Trophoblast cell (in vitro differentiated cells and primary cell): ENCODE results near the gene CMC1.

Experiments used
- DNase-seq, 2 donors: peaks; one replicate each; pipeline ENCODE4 v3.0.0-alpha.2; 2016
- H2AFZ ChIP-seq: 2 replicates; pipeline ENCODE4 v1.6.1; 2013; ENCODE audit warnings: low read length, moderate library complexity, mild to moderate bottlenecking; ENCODE audit not compliant: insufficient read depth, poor library complexity
- H2AK5ac ChIP-seq: 2 replicates; pipeline ENCODE4 v1.6.1; 2013; ENCODE audit warnings: mild to moderate bottlenecking, low read length
- H2BK120ac ChIP-seq: 2 replicates; pipeline ENCODE4 v1.6.1; 2013; ENCODE audit warnings: low read length, mild to moderate bottlenecking, moderate library complexity; ENCODE audit not compliant: insufficient read depth, poor library complexity
- H2BK12ac ChIP-seq: 2 replicates; pipeline ENCODE4 v1.6.1; 2013; ENCODE audit warnings: mild to moderate bottlenecking, low read length, moderate library complexity
- H2BK5ac ChIP-seq: 2 replicates; pipeline ENCODE4 v1.6.1; 2013; ENCODE audit warnings: low read length, low read depth, moderate library complexity, mild to moderate bottlenecking; ENCODE audit not compliant: poor library complexity
- H3K14ac ChIP-seq: 2 replicates; pipeline ENCODE4 v1.6.1; 2013; ENCODE audit warnings: mild to moderate bottlenecking, low read length
- H3K18ac ChIP-seq: 2 replicates; pipeline ENCODE4 v1.6.1; 2013; ENCODE audit warnings: mild to moderate bottlenecking, low read length
- H3K23ac ChIP-seq: 2 replicates; pipeline ENCODE4 v1.6.1; 2013; ENCODE audit warnings: low read length
- H3K27ac ChIP-seq: 2 replicates; pipeline ENCODE4 v1.5.1; 2013; ENCODE audit warnings: low read depth, mild to moderate bottlenecking, inconsistent platforms, low read length, moderate library complexity
- H3K27me3 ChIP-seq: 2 replicates; pipeline ENCODE4 v1.6.1; 2013; ENCODE audit warnings: inconsistent platforms, mild to moderate bottlenecking, low read length, moderate library complexity; ENCODE audit not compliant: insufficient read depth
- H3K36me3 ChIP-seq, 2 experiments: 1 replicate in 1 of 2; 2 replicates in 1 of 2; pipeline ENCODE4 v1.6.1; 2013; ENCODE audit warnings: low read length in 2 of 2, mild to moderate bottlenecking in 2 of 2, moderate library complexity in 1 of 2; ENCODE audit not compliant: insufficient read depth in 2 of 2, control insufficient read depth in 1 of 2
- H3K4ac ChIP-seq: 2 replicates; pipeline ENCODE4 v1.6.1; 2013; ENCODE audit warnings: low read depth, mild to moderate bottlenecking, low read length, moderate library complexity
- H3K4me1 ChIP-seq, 2 experiments: 1 replicate in 1 of 2; 2 replicates in 1 of 2; pipeline ENCODE4 v1.6.1; 2013; ENCODE audit warnings: low read length in 2 of 2, mild to moderate bottlenecking in 2 of 2, moderate library complexity in 1 of 2; ENCODE audit not compliant: insufficient read depth in 2 of 2, control insufficient read depth in 1 of 2
- H3K4me2 ChIP-seq: 2 replicates; pipeline ENCODE4 v1.6.1; 2013; ENCODE audit warnings: inconsistent platforms, mild to moderate bottlenecking, low read length, moderate library complexity
- H3K4me3 ChIP-seq: 2 replicates; pipeline ENCODE4 v1.5.1; 2013; ENCODE audit warnings: mild to moderate bottlenecking, low read depth, low read length, inconsistent platforms
- H3K79me1 ChIP-seq: one replicate; pipeline ENCODE4 v1.6.1; 2013; ENCODE audit warnings: low read length
- H3K79me2 ChIP-seq: 2 replicates; pipeline ENCODE4 v1.6.1; 2013; ENCODE audit warnings: low read length, mild to moderate bottlenecking; ENCODE audit not compliant: control insufficient read depth, insufficient read depth, poor library complexity
- H3K9ac ChIP-seq: 2 replicates; pipeline ENCODE4 v1.6.1; 2013; ENCODE audit warnings: mild to moderate bottlenecking, low read length
- H3K9me3 ChIP-seq: 2 replicates; pipeline ENCODE4 v1.6.1; 2013; ENCODE audit warnings: low read depth, mild to moderate bottlenecking, control low read depth, inconsistent platforms, low read length; ENCODE audit not compliant: insufficient read depth
- H4K12ac ChIP-seq: 2 replicates; pipeline ENCODE4 v1.6.1; 2013; ENCODE audit warnings: low read depth, mild to moderate bottlenecking, low read length, moderate library complexity
- H4K8ac ChIP-seq: 2 replicates; pipeline ENCODE4 v1.6.1; 2013; ENCODE audit warnings: low read depth, mild to moderate bottlenecking, low read length, moderate library complexity
- H4K91ac ChIP-seq: one replicate; pipeline ENCODE4 v1.6.1; 2013; ENCODE audit warnings: low read depth, mild to moderate bottlenecking, low read length, moderate library complexity
- WGBS: extraction: QIAGEN DNeasy Blood & Tissue Kit; methylation state at CpG from one replicate; pipeline ENCODE4 v1.1.7; 2013; ENCODE audit warnings: missing lambda C conversion rate; ENCODE audit not compliant: insufficient read length, insufficient coverage; ENCODE audit errors: extremely low coverage; 5-methylcytosine and 5-hydroxymethylcytosine counted together

The CMC1 gene

DNA sequence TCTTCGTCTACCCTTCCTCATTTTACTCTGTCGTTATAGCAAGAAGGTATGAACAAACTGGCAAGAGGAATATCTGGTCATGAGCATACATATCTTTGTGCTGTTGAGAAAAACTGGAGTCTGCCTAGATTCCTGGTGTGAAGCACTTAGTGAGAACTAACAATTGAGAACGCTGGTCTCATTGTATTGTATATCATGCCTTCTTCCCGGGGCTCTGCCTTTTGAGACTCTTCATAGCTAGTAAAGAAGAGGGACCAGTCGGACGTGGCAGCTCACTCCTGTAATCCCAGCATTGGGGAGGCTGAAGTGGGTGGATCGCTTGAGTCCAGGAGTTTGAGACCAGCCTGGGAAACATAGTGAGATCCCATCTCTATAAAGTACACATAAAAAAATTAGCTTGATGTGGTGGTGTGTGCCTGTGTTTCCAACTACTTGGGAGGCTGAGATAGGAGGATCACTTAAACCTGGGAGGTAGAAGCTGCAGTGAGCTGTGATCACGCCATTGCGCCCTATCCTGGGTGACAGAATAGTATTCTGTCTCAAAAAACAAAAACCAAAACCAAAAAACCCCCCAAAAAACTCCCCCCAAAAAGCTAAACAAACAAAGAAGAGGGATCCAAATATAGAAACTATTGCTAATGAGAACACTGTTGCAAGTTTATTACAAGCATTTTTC lies 11.8 kb downstream of the CMC1 start:
- no peak overlapping the region for H3K14ac ChIP-seq
- WGBS: no CpG with 5 or more reads among the region's 9 CpGs
- no peaks in the 10 kb centered on the region for H3K9me3 ChIP-seq
- DNase-seq: no peak
- no peak overlapping the region for H3K9ac ChIP-seq
- no peak overlapping the region for H4K8ac ChIP-seq
- no peak overlapping the region for H3K23ac ChIP-seq
- no peak overlapping the region for H3K18ac ChIP-seq
- H2BK12ac ChIP-seq: no peak overlapping the region
- no peaks in the 10 kb centered on the region for H3K79me2 ChIP-seq
- H2AFZ ChIP-seq: no peak overlapping the region
- no peak overlapping the region for H4K12ac ChIP-seq
- H4K91ac ChIP-seq: no peak overlapping the region
- no peak overlapping the region for H3K27ac ChIP-seq
- no peak overlapping the region for H2AK5ac ChIP-seq
- no peak overlapping the region for H3K4me2 ChIP-seq
- H3K4me1 ChIP-seq: no peaks in the 10 kb centered on the region
- H3K4me3 ChIP-seq: no peak overlapping the region
- H2BK5ac ChIP-seq: no peak overlapping the region
- peaks cover 0 to 2% of the 10 kb centered on the region in 2 experiments for H3K36me3 ChIP-seq
- no peak overlapping the region for H3K4ac ChIP-seq
- H3K27me3 ChIP-seq: no peaks in the 10 kb centered on the region
- H3K79me1 ChIP-seq: no peaks in the 10 kb centered on the region
- no peak overlapping the region for H2BK120ac ChIP-seq

DNA sequence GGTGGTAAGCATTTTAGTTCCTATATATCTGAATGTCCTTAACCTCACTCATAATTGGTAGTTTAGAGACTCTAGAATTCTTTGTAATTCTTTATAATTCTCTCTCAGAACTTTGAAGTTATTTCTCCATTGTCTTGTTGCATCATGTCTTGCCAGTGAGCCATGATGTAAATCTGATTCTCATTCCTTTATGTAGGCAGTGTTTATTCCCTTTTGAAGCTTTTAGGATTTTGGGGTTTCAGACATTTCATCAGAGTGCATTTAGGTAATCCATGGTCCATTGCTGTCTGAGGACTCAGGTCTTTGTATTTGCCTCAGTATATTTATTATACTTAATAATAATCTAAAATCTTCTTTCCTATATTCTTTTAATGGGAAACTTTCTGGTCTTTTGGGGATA lies 20.6 kb downstream of the CMC1 start:
- no peak overlapping the region for H3K14ac ChIP-seq
- no peak overlapping the region for H3K18ac ChIP-seq
- no peak overlapping the region for H3K23ac ChIP-seq
- no peak overlapping the region for H4K12ac ChIP-seq
- H3K79me2 ChIP-seq: no peaks in the 10 kb centered on the region
- H3K4me1 ChIP-seq: no peaks in the 10 kb centered on the region
- H4K91ac ChIP-seq: no peak overlapping the region
- no peak overlapping the region for H2BK5ac ChIP-seq
- no peaks in the 10 kb centered on the region for H3K79me1 ChIP-seq
- no peak overlapping the region for H3K4ac ChIP-seq
- no peak overlapping the region for H4K8ac ChIP-seq
- H3K4me2 ChIP-seq: no peak overlapping the region
- no peaks in the 10 kb centered on the region for H3K36me3 ChIP-seq
- no peak overlapping the region for H2AK5ac ChIP-seq
- no peaks in the 10 kb centered on the region for H3K9me3 ChIP-seq
- H3K9ac ChIP-seq: no peak overlapping the region
- H3K27me3 ChIP-seq: no peaks in the 10 kb centered on the region
- no peak overlapping the region for H3K4me3 ChIP-seq
- no peak overlapping the region for H3K27ac ChIP-seq
- H2BK12ac ChIP-seq: no peak overlapping the region
- no peak for DNase-seq
- no peak overlapping the region for H2AFZ ChIP-seq
- no peak overlapping the region for H2BK120ac ChIP-seq

DNA sequence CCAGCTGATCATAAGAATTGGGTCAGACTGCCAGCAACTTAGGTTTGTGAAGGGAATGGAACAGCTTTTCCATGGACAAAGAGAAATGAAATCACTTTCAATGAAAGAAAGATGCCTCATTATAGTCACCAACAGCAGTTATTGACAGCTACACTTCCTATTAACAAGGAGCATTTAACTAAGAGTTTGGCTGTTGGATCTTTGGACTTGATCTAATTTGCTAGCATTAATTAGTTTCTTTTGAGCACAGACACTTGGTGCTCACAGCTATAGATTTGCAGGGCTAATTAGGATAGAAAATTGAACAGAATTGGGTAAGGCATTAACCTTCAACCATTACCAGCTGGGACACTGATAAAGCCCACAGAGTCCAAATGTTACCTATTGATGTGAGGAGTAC lies 24.2 kb downstream of the CMC1 start:
- H3K18ac ChIP-seq: no peak overlapping the region
- no peak overlapping the region for H2AK5ac ChIP-seq
- no peak overlapping the region for H3K14ac ChIP-seq
- H4K91ac ChIP-seq: no peak overlapping the region
- H3K23ac ChIP-seq: no peak overlapping the region
- H3K79me1 ChIP-seq: no peaks in the 10 kb centered on the region
- H3K9ac ChIP-seq: no peak overlapping the region
- H3K27ac ChIP-seq: no peak overlapping the region
- no peaks in the 10 kb centered on the region for H3K36me3 ChIP-seq
- no peak overlapping the region for H3K4me3 ChIP-seq
- H4K8ac ChIP-seq: no peak overlapping the region
- no peak overlapping the region for H2AFZ ChIP-seq
- H3K4me2 ChIP-seq: no peak overlapping the region
- H3K79me2 ChIP-seq: no peaks in the 10 kb centered on the region
- H2BK5ac ChIP-seq: no peak overlapping the region
- H2BK12ac ChIP-seq: no peak overlapping the region
- H2BK120ac ChIP-seq: no peak overlapping the region
- no peak for DNase-seq
- no peaks in the 10 kb centered on the region for H3K9me3 ChIP-seq
- H3K4me1 ChIP-seq: no peaks in the 10 kb centered on the region
- no peaks in the 10 kb centered on the region for H3K27me3 ChIP-seq
- H4K12ac ChIP-seq: no peak overlapping the region
- no peak overlapping the region for H3K4ac ChIP-seq

DNA sequence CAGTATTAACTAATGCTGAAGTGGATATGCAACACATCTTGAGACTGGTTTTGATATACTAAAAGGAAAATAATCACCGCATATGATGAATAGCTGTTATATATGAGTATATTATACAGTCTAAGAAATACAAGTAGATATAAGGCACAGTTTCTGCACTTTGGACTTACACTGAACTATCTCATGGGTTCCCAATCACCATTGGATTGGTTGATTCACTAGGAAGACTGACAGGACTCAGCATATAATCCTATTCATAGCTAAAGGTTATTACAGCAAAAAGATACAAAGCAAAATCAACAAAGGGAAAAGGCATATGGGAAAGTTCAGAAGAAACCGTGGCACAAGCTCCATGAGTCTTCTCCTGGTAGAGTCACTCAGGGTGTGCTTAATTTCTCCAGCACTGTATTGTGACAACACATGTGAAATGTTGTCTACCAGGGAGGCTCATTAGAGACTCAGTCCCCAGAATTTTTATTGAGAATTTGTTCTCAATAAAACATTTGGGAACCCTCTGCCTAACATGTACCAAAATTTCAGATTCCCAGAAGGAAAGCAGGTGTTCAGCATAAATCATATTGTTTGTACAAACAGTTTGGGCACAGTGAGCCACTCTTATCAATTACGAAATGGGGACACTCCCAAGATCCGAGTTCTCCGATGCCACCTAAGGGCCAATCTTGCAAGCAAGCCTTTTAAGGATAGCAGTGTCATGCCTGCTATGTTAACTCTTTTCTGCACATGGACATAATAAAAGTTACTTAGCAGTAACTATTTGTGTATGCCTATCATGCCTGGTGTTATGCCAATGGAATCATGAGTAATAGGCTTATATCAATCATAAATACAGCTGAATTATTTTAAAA lies 26.8 kb downstream of the CMC1 start:
- Histone ChIP-seq H3K4me2 (no peak overlapping the region), H3K23ac (no peak overlapping the region), H2AFZ (no peak overlapping the region), H3K9me3 (no peaks in the 10 kb centered on the region), H3K4me1 (no peaks in the 10 kb centered on the region), H3K27ac (no peak overlapping the region), H3K9ac (no peak overlapping the region), H4K12ac (no peak overlapping the region), H3K27me3 (no peaks in the 10 kb centered on the region), H3K4ac (no peak overlapping the region), H4K8ac (no peak overlapping the region), H4K91ac (no peak overlapping the region), H2BK120ac (no peak overlapping the region), H3K4me3 (no peak overlapping the region), H2BK5ac (no peak overlapping the region), H3K36me3 (no peaks in the 10 kb centered on the region), H3K18ac (no peak overlapping the region), H3K79me1 (no peaks in the 10 kb centered on the region), H3K79me2 (no peaks in the 10 kb centered on the region), H2BK12ac (no peak overlapping the region), H3K14ac (no peak overlapping the region), H2AK5ac (no peak overlapping the region)
- DNase-seq: no peak
- WGBS: no CpG with 5 or more reads among the region's 5 CpGs
